ENCODE measurements around the gene LTBR.

LTBR gene

GRCh38 chr12:6360080-6360571, 23.8 kb upstream of the LTBR start:
- Histone ChIP-seq H3K9me3 (ENCODE audit: control insufficient read depth, insufficient read depth, low read depth, low read length) (no peaks in the 10 kb centered on the region), H3K4me3 (ENCODE audit: low read depth, low read length) (no peak overlapping the region), H3K27ac (ENCODE audit: extremely low read depth, low read depth, low read length) (no peak overlapping the region), H3K4me1 (ENCODE audit: control insufficient read depth, insufficient read depth, low read length) (peaks cover 4% of the 10 kb centered on the region), H3K36me3 (ENCODE audit: control insufficient read depth in 2 of 2, insufficient read depth in 1 of 2, low read length in 2 of 2) (no peaks in the 10 kb centered on the region)
- POLR2A ChIA-PET, result no interaction called here
- CTCF ChIA-PET, result interaction anchor here (0.6 to 0.8 kb wide), 2 partner anchors 11 to 23 kb away, joined by 3 read pairs; no protein-coding TSS in a partner anchor
- TF ChIP-seq SCRT2 (tag by site-specific recombination; IDR thresholded peaks at IDR 0.05), result no peak
- TF ChIP-seq ZNF214 (tag by site-specific recombination; IDR thresholded peaks at IDR 0.05; ENCODE audit: borderline replicate concordance), result no peak
- no peak for TF ChIP-seq ZEB2 (tag by site-specific recombination; IDR thresholded peaks at IDR 0.05)
- TF ChIP-seq ZNF174 (tag by site-specific recombination; IDR thresholded peaks at IDR 0.05), result no peak
- TF ChIP-seq ZNF274 (IDR thresholded peaks at IDR 0.05; ENCODE audit: low read length), result no peak
- TF ChIP-seq ZNF274 (tag by site-specific recombination; IDR thresholded peaks at IDR 0.05; ENCODE audit: borderline replicate concordance), result no peak
- no peak for TF ChIP-seq ZFP69B (tag by site-specific recombination; IDR thresholded peaks at IDR 0.05)
- TF ChIP-seq ZNF146 (tag by site-specific recombination; IDR thresholded peaks at IDR 0.05), result no peak
- no peak for TF ChIP-seq ZNF366 (tag by site-specific recombination; conservative IDR thresholded peaks at IDR 0.05)
- no peak for TF ChIP-seq ZNF704 (tag by site-specific recombination; IDR thresholded peaks at IDR 0.05)
- no peak for TF ChIP-seq KLF16 (tag by site-specific recombination; IDR thresholded peaks at IDR 0.05)
- TF ChIP-seq GLI4 (tag by site-specific recombination; IDR thresholded peaks at IDR 0.05), result no peak
- TF ChIP-seq, protein P1, sequence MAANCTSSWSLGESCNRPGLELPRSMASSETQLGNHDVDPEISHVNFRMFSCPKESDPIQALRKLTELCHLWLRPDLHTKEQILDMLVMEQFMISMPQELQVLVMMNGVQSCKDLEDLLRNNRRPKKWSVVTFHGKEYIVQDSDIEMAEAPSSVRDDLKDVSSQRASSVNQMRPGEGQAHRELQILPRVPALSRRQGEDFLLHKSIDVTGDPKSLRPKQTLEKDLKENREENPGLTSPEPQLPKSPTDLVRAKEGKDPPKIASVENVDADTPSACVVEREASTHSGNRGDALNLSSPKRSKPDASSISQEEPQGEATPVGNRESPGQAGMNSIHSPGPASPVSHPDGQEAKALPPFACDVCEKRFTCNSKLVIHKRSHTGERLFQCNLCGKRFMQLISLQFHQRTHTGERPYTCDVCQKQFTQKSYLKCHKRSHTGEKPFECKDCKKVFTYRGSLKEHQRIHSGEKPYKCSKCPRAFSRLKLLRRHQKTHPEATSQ (tag by site-specific recombination; IDR thresholded peaks at IDR 0.05), result no peak
- TF ChIP-seq ZBTB17 (tag by site-specific recombination; IDR thresholded peaks at IDR 0.05), result no peak
- TF ChIP-seq ZSCAN23 (tag by site-specific recombination; IDR thresholded peaks at IDR 0.05), result no peak

DNA sequence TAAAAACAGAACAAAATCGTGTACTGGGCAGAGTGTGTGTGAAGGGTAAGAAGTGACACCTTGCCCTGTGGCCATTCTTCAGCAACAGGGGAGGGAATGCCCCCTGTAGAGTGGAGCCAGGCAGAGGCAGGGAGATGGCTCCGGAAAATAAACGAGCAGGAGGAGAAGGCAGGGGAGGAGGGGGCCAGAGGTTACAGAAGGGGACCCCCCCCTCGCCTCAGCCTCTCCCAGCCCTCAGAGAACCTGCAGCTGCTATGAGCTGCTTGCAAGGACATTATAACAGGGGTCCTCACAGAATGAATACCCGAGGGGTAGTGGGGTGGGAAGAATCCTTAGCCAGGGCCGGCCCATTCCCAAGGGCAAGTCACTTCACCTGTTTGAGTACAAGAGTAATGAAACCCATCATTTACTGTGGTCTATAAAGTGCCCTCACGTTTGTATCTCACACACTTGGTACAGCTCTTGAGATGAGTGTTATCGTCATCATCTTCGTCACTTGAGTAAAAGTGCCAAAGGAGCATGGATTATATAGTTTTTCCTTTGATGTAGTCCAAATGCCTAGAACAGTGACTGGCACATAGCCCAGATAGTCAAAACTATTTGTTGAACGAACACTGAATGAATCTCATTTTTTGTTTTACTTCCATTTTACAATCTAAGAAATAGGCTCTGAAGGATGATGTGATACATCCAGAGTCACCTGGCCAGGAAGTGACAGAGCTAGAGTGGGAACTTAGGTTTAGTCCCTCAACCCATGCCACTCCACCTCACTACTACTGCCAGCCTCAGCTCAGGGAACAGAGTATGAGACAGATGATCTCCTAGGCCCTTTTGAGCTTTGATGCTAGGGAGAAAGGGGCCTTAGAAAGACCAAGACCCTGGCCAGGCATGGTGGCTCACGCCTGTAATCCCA, 23.1 kb upstream of the LTBR start:
- H3K4me1 ChIP-seq (ENCODE audit: control insufficient read depth, insufficient read depth, low read length), result peaks cover 4% of the 10 kb centered on the region
- H3K9me3 ChIP-seq (ENCODE audit: control insufficient read depth, insufficient read depth, low read depth, low read length), result no peaks in the 10 kb centered on the region
- no peaks in the 10 kb centered on the region for H3K36me3 ChIP-seq (ENCODE audit: control insufficient read depth in 2 of 2, insufficient read depth in 1 of 2, low read length in 2 of 2)
- CTCF ChIA-PET, result interaction anchor here (0.5 to 0.9 kb wide), 5 partner anchors 9 to 24 kb away, joined by 3 to 4 read pairs (median 3); no protein-coding TSS in a partner anchor
- POLR2A ChIA-PET, result interaction anchor here (0.7 kb wide), 1 partner anchor 17 kb away, joined by 3 read pairs; no protein-coding TSS in a partner anchor
- no peak overlapping the region for H3K4me3 ChIP-seq (ENCODE audit: low read depth, low read length)
- no peak overlapping the region for H3K27ac ChIP-seq (ENCODE audit: extremely low read depth, low read depth, low read length)
- TF ChIP-seq ZBTB26 (tag by site-specific recombination; optimal IDR thresholded peaks at IDR 0.05) (peak; percentile 10), ZNF596 (tag by site-specific recombination; IDR thresholded peaks at IDR 0.05) (no peak), ZNF239 (tag by site-specific recombination; IDR thresholded peaks at IDR 0.05) (no peak), ZBTB49 (tag by site-specific recombination; IDR thresholded peaks at IDR 0.05; ENCODE audit: low read depth) (no peak), ZNF211 (tag by site-specific recombination; IDR thresholded peaks at IDR 0.05; ENCODE audit: low read depth) (no peak), GLIS1 (tag by site-specific recombination; IDR thresholded peaks at IDR 0.05) (peak; percentile 65), ZNF624 (tag by site-specific recombination; IDR thresholded peaks at IDR 0.05) (no peak), ZNF701 (tag by site-specific recombination; IDR thresholded peaks at IDR 0.05) (no peak)
- TF ChIP-seq, protein P2, sequence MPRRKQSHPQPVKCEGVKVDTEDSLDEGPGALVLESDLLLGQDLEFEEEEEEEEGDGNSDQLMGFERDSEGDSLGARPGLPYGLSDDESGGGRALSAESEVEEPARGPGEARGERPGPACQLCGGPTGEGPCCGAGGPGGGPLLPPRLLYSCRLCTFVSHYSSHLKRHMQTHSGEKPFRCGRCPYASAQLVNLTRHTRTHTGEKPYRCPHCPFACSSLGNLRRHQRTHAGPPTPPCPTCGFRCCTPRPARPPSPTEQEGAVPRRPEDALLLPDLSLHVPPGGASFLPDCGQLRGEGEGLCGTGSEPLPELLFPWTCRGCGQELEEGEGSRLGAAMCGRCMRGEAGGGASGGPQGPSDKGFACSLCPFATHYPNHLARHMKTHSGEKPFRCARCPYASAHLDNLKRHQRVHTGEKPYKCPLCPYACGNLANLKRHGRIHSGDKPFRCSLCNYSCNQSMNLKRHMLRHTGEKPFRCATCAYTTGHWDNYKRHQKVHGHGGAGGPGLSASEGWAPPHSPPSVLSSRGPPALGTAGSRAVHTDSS (tag by site-specific recombination; IDR thresholded peaks at IDR 0.05), result peak; percentile 60
- TF ChIP-seq, protein P3, sequence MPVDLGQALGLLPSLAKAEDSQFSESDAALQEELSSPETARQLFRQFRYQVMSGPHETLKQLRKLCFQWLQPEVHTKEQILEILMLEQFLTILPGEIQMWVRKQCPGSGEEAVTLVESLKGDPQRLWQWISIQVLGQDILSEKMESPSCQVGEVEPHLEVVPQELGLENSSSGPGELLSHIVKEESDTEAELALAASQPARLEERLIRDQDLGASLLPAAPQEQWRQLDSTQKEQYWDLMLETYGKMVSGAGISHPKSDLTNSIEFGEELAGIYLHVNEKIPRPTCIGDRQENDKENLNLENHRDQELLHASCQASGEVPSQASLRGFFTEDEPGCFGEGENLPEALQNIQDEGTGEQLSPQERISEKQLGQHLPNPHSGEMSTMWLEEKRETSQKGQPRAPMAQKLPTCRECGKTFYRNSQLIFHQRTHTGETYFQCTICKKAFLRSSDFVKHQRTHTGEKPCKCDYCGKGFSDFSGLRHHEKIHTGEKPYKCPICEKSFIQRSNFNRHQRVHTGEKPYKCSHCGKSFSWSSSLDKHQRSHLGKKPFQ (tag by site-specific recombination; IDR thresholded peaks at IDR 0.05), result no peak
